KMS-11 (cell line): ENCODE results near the gene HOXA3.

Experiments
- H2AFZ ChIP-seq: fragments of 200-600 bp; sonication (generic); 2 replicates; pipeline ENCODE4 v1.6.1; 2016; ENCODE audit warnings: antibody characterized with exemption, mixed run types, low read depth
- H3K27ac ChIP-seq: fragments of 200-600 bp; sonication (generic); 2 replicates; pipeline ENCODE4 v1.6.1; 2016; ENCODE audit warnings: mild to moderate bottlenecking, mixed run types
- H3K27me3 ChIP-seq: fragments of 200-600 bp; sonication (generic); 2 replicates; pipeline ENCODE4 v1.6.1; 2017; ENCODE audit warnings: mild to moderate bottlenecking, low read depth, mixed run types, moderate library complexity; ENCODE audit not compliant: insufficient read depth
- H3K36me3 ChIP-seq: fragments of 200-600 bp; sonication (generic); 2 replicates; pipeline ENCODE4 v1.6.1; 2017; ENCODE audit warnings: mild to moderate bottlenecking, mixed run types; ENCODE audit not compliant: insufficient read depth
- H3K4me1 ChIP-seq: fragments of 200-600 bp; sonication (generic); 2 replicates; pipeline ENCODE4 v1.6.1; 2016; ENCODE audit warnings: mild to moderate bottlenecking, low read depth, mixed run types; ENCODE audit not compliant: poor library complexity, severe bottlenecking
- H3K4me2 ChIP-seq: fragments of 200-600 bp; sonication (generic); 2 replicates; pipeline ENCODE4 v1.7.0; 2016; ENCODE audit warnings: mild to moderate bottlenecking, mixed run types
- H3K4me3 ChIP-seq: fragments of 200-600 bp; sonication (generic); IDR thresholded peaks from 2 replicates; pipeline ENCODE4 v1.6.1; 2017; ENCODE audit warnings: low read depth, low read length, mixed read lengths; ENCODE audit not compliant: insufficient read depth
- H3K79me2 ChIP-seq: fragments of 200-600 bp; sonication (generic); 2 replicates; pipeline ENCODE4 v1.6.1; 2016; ENCODE audit warnings: low read depth, mixed run types; ENCODE audit not compliant: insufficient read depth
- H3K9ac ChIP-seq: fragments of 200-600 bp; sonication (generic); 2 replicates; pipeline ENCODE4 v1.6.1; 2016; ENCODE audit warnings: mild to moderate bottlenecking, mixed run types
- H4K20me1 ChIP-seq: fragments of 200-600 bp; sonication (generic); 2 replicates; pipeline ENCODE4 v1.6.1; 2016; ENCODE audit warnings: mild to moderate bottlenecking, mixed run types; ENCODE audit not compliant: insufficient read depth
- TF ChIP-seq, protein P1 (sequence below): fragments of 200-600 bp; sonication (generic); conservative IDR thresholded peaks from 2 replicates; pipeline ENCODE4 v1.6.1; 2017; ENCODE audit warnings: low read depth, mild to moderate bottlenecking, antibody characterized with exemption, low read length, moderate library complexity, mixed read lengths

Gene HOXA3

DNA sequence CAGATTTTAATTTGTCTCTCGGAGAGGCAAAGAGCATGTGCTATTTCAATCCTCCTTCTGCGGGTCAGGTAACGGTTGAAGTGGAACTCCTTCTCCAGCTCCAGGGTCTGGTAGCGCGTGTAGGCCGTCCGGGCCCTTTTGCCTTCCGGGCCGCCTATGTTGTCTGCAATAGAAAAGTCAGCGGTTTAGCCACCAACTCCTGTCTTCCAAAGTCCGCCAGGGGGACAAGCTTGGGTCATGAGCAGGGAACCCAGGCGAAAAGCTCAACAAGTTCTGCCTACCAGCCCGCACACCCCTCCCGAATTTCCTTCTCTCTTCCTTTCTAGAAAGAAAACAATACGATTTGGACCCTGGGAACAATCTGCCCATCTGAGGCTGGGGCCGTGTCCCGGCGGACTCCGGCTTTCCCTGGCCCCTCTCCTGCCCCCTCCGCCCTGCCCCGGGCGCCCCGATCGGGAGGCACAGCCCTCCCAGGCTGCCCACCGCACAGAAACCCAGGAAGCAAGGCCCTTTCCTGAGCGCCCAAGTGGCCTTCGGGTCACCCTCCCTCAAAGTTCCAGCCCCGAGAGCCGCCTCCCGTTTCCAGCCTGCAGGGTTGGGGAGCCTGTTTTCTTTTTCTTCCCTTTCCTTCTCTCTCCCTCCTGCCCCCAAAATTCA lies 10.3 kb downstream of the HOXA3 start:
- Histone ChIP-seq H3K9ac (no peak overlapping the region), H2AFZ (no peak overlapping the region)

DNA sequence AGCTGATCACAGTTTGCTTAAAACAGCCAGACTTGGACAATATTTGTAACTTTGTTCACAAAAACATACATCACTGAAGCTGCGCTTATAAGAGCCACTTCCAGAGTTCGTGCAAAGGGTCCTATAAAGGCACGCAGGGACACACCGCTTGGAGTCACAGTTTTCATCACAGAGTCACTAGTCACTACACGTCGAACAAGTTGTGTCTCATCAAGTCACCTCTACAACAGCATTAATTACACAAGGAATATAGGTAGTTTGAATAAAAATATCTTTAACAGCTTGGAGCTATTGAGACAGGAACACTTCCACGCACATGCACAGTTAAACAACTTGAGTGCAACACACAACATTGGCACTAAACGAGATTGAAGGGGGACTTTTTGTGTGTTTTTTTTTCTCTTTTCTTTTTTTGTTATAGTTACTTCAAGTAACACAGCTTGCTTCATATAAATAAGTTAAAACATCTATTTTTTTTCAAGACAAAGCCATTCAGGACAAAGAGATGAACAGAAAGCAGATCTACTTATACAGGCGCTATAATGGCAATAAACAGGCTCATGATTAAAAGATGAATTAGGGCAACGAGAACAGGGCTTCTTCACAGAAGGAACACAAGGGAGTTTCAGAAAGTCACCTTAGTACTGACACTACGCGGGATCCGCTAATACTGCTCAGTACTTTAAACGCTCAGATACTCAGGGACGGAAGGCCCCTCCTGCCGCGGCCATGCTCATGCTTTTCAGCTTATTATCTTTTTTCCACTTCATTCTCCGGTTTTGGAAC lies 11.1 kb downstream of the HOXA3 start:
- H3K4me1 ChIP-seq, result no peaks in the 10 kb centered on the region
- no peaks in the 10 kb centered on the region for H3K36me3 ChIP-seq
- H3K9ac ChIP-seq, result no peak overlapping the region
- H3K79me2 ChIP-seq, result no peaks in the 10 kb centered on the region
- no peak overlapping the region for H3K27ac ChIP-seq
- H4K20me1 ChIP-seq, result no peaks in the 10 kb centered on the region
- H3K27me3 ChIP-seq, result no peaks in the 10 kb centered on the region
- H3K4me3 ChIP-seq, result no peak overlapping the region
- no peak overlapping the region for H2AFZ ChIP-seq
- no peak overlapping the region for H3K4me2 ChIP-seq
- TF ChIP-seq, protein P1, sequence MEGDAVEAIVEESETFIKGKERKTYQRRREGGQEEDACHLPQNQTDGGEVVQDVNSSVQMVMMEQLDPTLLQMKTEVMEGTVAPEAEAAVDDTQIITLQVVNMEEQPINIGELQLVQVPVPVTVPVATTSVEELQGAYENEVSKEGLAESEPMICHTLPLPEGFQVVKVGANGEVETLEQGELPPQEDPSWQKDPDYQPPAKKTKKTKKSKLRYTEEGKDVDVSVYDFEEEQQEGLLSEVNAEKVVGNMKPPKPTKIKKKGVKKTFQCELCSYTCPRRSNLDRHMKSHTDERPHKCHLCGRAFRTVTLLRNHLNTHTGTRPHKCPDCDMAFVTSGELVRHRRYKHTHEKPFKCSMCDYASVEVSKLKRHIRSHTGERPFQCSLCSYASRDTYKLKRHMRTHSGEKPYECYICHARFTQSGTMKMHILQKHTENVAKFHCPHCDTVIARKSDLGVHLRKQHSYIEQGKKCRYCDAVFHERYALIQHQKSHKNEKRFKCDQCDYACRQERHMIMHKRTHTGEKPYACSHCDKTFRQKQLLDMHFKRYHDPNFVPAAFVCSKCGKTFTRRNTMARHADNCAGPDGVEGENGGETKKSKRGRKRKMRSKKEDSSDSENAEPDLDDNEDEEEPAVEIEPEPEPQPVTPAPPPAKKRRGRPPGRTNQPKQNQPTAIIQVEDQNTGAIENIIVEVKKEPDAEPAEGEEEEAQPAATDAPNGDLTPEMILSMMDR, result no peak

More for the DNA sequence above, 10.3 kb downstream of the HOXA3 start:
- Histone ChIP-seq H3K36me3 (no peaks in the 10 kb centered on the region), H3K27me3 (no peaks in the 10 kb centered on the region), H3K27ac (no peak overlapping the region), H4K20me1 (no peaks in the 10 kb centered on the region), H3K4me2 (peak overlapping the region; percentile 34; the same call in 1 of the 2 replicates), H3K4me1 (no peaks in the 10 kb centered on the region), H3K79me2 (no peaks in the 10 kb centered on the region), H3K4me3 (no peak overlapping the region)
- TF ChIP-seq, protein P1, result no peak

DNA sequence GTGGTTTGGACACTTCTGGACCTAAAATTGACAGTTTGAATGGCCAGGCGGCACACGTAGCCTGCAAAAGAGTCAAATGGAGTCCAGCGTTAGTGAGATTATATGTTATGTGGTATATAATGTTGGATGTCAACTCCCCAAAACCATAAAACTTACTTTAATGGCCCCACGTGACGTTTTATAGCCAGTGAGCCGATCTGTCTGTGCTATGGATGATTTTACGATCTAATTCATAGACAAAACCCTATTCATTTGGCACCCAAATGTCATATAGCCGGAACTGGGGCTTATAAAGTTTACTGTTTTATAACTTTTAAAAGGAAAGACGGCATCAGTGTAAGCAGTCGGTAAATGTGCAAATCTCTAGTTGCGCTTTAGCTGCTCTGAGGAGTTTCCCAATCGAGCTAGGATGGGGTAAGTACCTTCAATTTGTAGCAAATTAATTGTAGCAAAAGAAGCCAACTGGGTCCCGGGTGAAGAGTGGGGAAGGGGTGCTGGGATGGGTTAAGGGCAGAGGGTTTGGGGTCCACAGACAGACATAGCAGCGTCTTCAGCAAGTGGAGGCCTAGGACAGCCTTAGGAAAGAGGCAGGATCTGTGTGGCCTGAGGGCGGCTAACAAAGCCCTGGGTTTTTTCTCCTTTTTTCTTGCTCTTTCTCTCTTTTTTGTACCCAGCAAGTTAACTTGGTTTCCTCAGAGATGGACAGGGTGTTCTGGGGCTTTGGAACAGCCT lies 12.1 kb downstream of the HOXA3 start:
- no peak overlapping the region for H3K4me3 ChIP-seq
- no peak overlapping the region for H3K9ac ChIP-seq
- no peaks in the 10 kb centered on the region for H3K27me3 ChIP-seq
- no peaks in the 10 kb centered on the region for H3K79me2 ChIP-seq
- H2AFZ ChIP-seq, result no peak overlapping the region
- no peaks in the 10 kb centered on the region for H3K36me3 ChIP-seq
- H3K27ac ChIP-seq, result no peak overlapping the region
- H4K20me1 ChIP-seq, result no peaks in the 10 kb centered on the region
- no peak overlapping the region for H3K4me2 ChIP-seq
- TF ChIP-seq, protein P1, result no peak
- H3K4me1 ChIP-seq, result peaks cover 5% of the 10 kb centered on the region

GRCh38 chr7:27139334-27140125 lies 12.9 kb downstream of the HOXA3 start:
- Histone ChIP-seq H3K79me2 (no peaks in the 10 kb centered on the region), H3K4me2 (no peak overlapping the region), H3K36me3 (no peaks in the 10 kb centered on the region), H3K27me3 (no peaks in the 10 kb centered on the region), H3K4me1 (peaks cover 12% of the 10 kb centered on the region), H4K20me1 (no peaks in the 10 kb centered on the region), H3K9ac (no peak overlapping the region), H2AFZ (no peak overlapping the region), H3K4me3 (no peak overlapping the region), H3K27ac (no peak overlapping the region)
- TF ChIP-seq, protein P1, result no peak
